Heart left ventricle (tissue), 16 donors: ENCODE results near the gene AMIGO2. TPM values are rescaled to one million over a fixed set of nuclear protein-coding genes. Genes with fewer than 3 reads are reported as not detected.

Source experiments
- ATAC-seq, 4 donors: fragments of 200-7000 bp; cut with Tn5 transposase; one replicate each; pipeline ENCODE4 v1.9.1; 2020 to 2022; ENCODE audit warnings: moderate library complexity in 4 of 4, mild to moderate bottlenecking in 3 of 4, moderate number of reproducible peaks in 1 of 4
- DNase-seq, 5 donors: peaks; one replicate each; pipeline ENCODE4 v3.0.0-alpha.2; 2020
- H3K27ac ChIP-seq, 12 donors: fragments of 200-600 bp; sonication (generic) in 4 of 12; one replicate each; pipeline versions ENCODE4 v1.5.0 to v1.8.0; 2016 to 2022; ENCODE audit warnings: mild to moderate bottlenecking in 2 of 12
- H3K27me3 ChIP-seq, 9 donors: fragments of 200-600 bp; sonication (generic) in 2 of 9; one replicate each; pipeline versions ENCODE4 v1.5.1 to v1.8.0; 2016 to 2022; ENCODE audit warnings: mild to moderate bottlenecking in 3 of 9
- H3K36me3 ChIP-seq, 9 donors: fragments of 200-600 bp; sonication (generic) in 2 of 9; one replicate each; pipeline versions ENCODE4 v1.5.0 to v1.8.0; 2018 to 2022; ENCODE audit warnings: mild to moderate bottlenecking in 2 of 9
- H3K4me1 ChIP-seq, 12 donors: fragments of 200-600 bp; sonication (generic) in 4 of 12; one replicate each; pipeline versions ENCODE4 v1.5.0 to v1.8.0; 2016 to 2022; ENCODE audit warnings: mild to moderate bottlenecking in 3 of 12
- H3K4me3 ChIP-seq, 12 donors: fragments of 200-600 bp; sonication (generic) in 4 of 12; one replicate each; pipeline versions ENCODE4 v1.5.0 to v1.8.0; 2017 to 2022; ENCODE audit warnings: mild to moderate bottlenecking in 9 of 12, moderate library complexity in 4 of 12
- H3K9me3 ChIP-seq, 12 donors: fragments of 200-600 bp; sonication (generic) in 4 of 12; one replicate each; pipeline versions ENCODE4 v1.5.0 to v1.8.0; 2016 to 2022; ENCODE audit warnings: mild to moderate bottlenecking in 1 of 12
- CTCF ChIP-seq, 12 donors: fragments of 200-600 bp; sonication (generic) in 4 of 12; IDR thresholded peaks; one replicate each; pipeline versions ENCODE4 v1.5.0 to v1.8.0; 2018 to 2022; ENCODE audit warnings: antibody characterized with exemption in 12 of 12, mild to moderate bottlenecking in 5 of 12
- POLR2A ChIP-seq, 2 donors: fragments of 450-650 bp; IDR thresholded peaks; one replicate each; pipeline ENCODE4 v1.6.1; 2017; ENCODE audit warnings: antibody characterized with exemption in 2 of 2, mild to moderate bottlenecking in 2 of 2, moderate library complexity in 2 of 2
- WGBS, 4 donors: extraction: QIAGEN DNeasy Blood & Tissue Kit in 2 of 4; methylation state at CpG; one replicate each; pipeline versions ENCODE4 v1.1.5 to v1.1.7; 2013 to 2018; 5-methylcytosine and 5-hydroxymethylcytosine counted together
- intact Hi-C, 10 donors: fragments of 100-400 bp; cut with DNase I; formaldehyde crosslinking; loops; one replicate each; pipeline versions ENCODE4 v1.11.1 to v1.14.2; 2022
- polyA plus RNA-seq, 2 donors: library from polyadenylated mRNA; stranded (reverse); fragments of 200-250 nt; gene quantifications; one replicate each; pipeline ENCODE4 v1.2.3, GENCODE V29; 2013
- total RNA-seq, 9 donors: library from RNA; depleted of rRNA in 2 of 9; stranded (reverse); fragments of >200 nt in 2 of 9; fragmentation: NEBNext Ultra II Directional in 3 of 9; extraction: Animal tissue kit (Norgen Biotek cat#: 25700) in 3 of 9; gene quantifications; one replicate each; pipeline versions ENCODE4 v1.1.0 to v1.2.4, GENCODE V29; 2016 to 2023
- donor health status: ischemic (EF 13 %, LVEDD 7.1; RV severe dilation, severe dysfunction).
- donor health status: healthy with polysubstance abuse.
- donor health status: DM: no; HTN: yes; CAD: no.
- donor health status: DM: no; HTN: no; CAD: no.
- donor health status: ischemic (EF 25% LVEDD 6.9; RV normal size, moderate dysfunction).
- donor health status: ischemic (EF 25% LVEDD 5.7; RV mildly dilated, moderate dysfunction).
- donor health status: healthy.
- donor health status: DM: yes; HTN: yes; CAD: no.
- donor health status: ischemic (EF 35%, LVEDD 5.7; RV mildly dilated, moderate dysfunction).
- donor health status: nonischemic (EF 11% LVEDD 7.7; RV severe dilation, severe dysfunction).
- donor health status: DM: yes; HTN: yes; CAD: no.
- donor health status: PGD.
- donor health status: ischemic (EF 29% LVEDD 5.4; RV normal size, mild dysfunction).
- donor health status: nonischemic (EF 23%, LVEDD 6.1; RV moderate dilation, normal function).

The AMIGO2 gene
- total and polyA plus RNA-seq, 11 donors: 0.77 to 3.0 (median 1.5) TPM

- no peaks in the 10 kb centered on the region for H3K27me3 ChIP-seq
- ATAC-seq (peak; percentile 61 to 90 (median 86)), DNase-seq (no peak)
- H3K4me3 ChIP-seq: no peak overlapping the region
- WGBS, 4 donors: 48 to 59% (median 49%) methylated on average over 5 of the region's 5 CpGs
- intact Hi-C loops: loop anchor here (2.0 to 10.0 kb wide), 15 partner anchors 274 to 654 kb away; no protein-coding TSS in a partner anchor
- H3K9me3 ChIP-seq: no peaks in the 10 kb centered on the region
- H3K36me3 ChIP-seq: no peaks in the 10 kb centered on the region
- H3K27ac ChIP-seq: peak overlapping the region in 1 of 12 donors; percentile 1
- no peak for TF ChIP-seq CTCF (IDR thresholded peaks at IDR 0.05)
- no peak for TF ChIP-seq POLR2A (IDR thresholded peaks at IDR 0.05)
- H3K4me1 ChIP-seq: peaks cover 0 to 4% (median 0%) of the 10 kb centered on the region in 12 donors
Observed at GRCh38 chr12:47033081-47033480, 46.7 kb downstream of the AMIGO2 start.

- no peaks in the 10 kb centered on the region for H3K36me3 ChIP-seq
- peaks cover 0 to 4% (median 0%) of the 10 kb centered on the region in 12 donors for H3K4me1 ChIP-seq
- TF ChIP-seq POLR2A (IDR thresholded peaks at IDR 0.05) (no peak), CTCF (IDR thresholded peaks at IDR 0.05) (peak; percentile 29 to 72 (median 60))
- WGBS, 4 donors: 2 to 30% (median 10%) methylated on average over 1 of the region's 1 CpG
- DNase-seq (no peak), ATAC-seq (peak in 3 of 4 donors; percentile 45 to 80 (median 77))
- H3K27me3 ChIP-seq: no peaks in the 10 kb centered on the region
- no peak overlapping the region for H3K4me3 ChIP-seq
- H3K27ac ChIP-seq: no peak overlapping the region
- intact Hi-C loops: loop anchor here (2.0 to 10.0 kb wide), 15 partner anchors 274 to 655 kb away; no protein-coding TSS in a partner anchor
- H3K9me3 ChIP-seq: no peaks in the 10 kb centered on the region
Observed at GRCh38 chr12:47032644-47033043, 47.1 kb downstream of the AMIGO2 start.

GRCh38 chr12:47029903-47030302 is 49.9 kb downstream of the AMIGO2 start:
- intact Hi-C loops: loop anchor here (5.0 to 10.0 kb wide), 12 partner anchors 277 to 905 kb away; no protein-coding TSS in a partner anchor
- 86 to 98% (median 95%) methylated on average over 2 of the region's 2 CpGs for WGBS, 4 donors
- H3K4me3 ChIP-seq: no peak overlapping the region
- H3K36me3 ChIP-seq: no peaks in the 10 kb centered on the region
- H3K27ac ChIP-seq: no peak overlapping the region
- peaks cover 0 to 4% (median 0%) of the 10 kb centered on the region in 12 donors for H3K4me1 ChIP-seq
- no peak for ATAC-seq
- no peaks in the 10 kb centered on the region for H3K27me3 ChIP-seq
- TF ChIP-seq CTCF (IDR thresholded peaks at IDR 0.05) (no peak), POLR2A (IDR thresholded peaks at IDR 0.05) (no peak)
- no peaks in the 10 kb centered on the region for H3K9me3 ChIP-seq
- DNase-seq: no peak

GRCh38 chr12:47028981-47029708 is 50.6 kb downstream of the AMIGO2 start:
- H3K36me3 ChIP-seq: no peaks in the 10 kb centered on the region
- peaks cover 0 to 5% (median 0%) of the 10 kb centered on the region in 12 donors for H3K4me1 ChIP-seq
- no peak for ATAC-seq
- DNase-seq: no peak
- no peak overlapping the region for H3K27ac ChIP-seq
- H3K9me3 ChIP-seq: no peaks in the 10 kb centered on the region
- no peak overlapping the region for H3K4me3 ChIP-seq
- 80 to 93% (median 81%) methylated on average over 4 of the region's 4 CpGs for WGBS, 4 donors
- intact Hi-C loops: loop anchor here in 3 of 10 donors (10.0 kb wide), 2 partner anchors 684 to 904 kb away; no protein-coding TSS in a partner anchor
- TF ChIP-seq CTCF (IDR thresholded peaks at IDR 0.05) (no peak), POLR2A (IDR thresholded peaks at IDR 0.05) (no peak)
- H3K27me3 ChIP-seq: no peaks in the 10 kb centered on the region
